Measurements from ENCODE around the gene EEFSEC.

Gene EEFSEC

GRCh38 chr3:128227507-128227906 lies 74.2 kb downstream of the EEFSEC start:
- Histone ChIP-seq H3K4me1 (ENCODE audit: insufficient read depth, low read length) (peaks cover 19% of the 10 kb centered on the region), H3K36me3 (ENCODE audit: insufficient read depth, low read length) (no peaks in the 10 kb centered on the region), H3K9me3 (ENCODE audit: control insufficient read depth, insufficient read depth, low read length) (peaks cover 12% of the 10 kb centered on the region), H3K9ac (ENCODE audit: low read depth, low read length) (no peak overlapping the region)

GRCh38 chr3:128228366-128228910 lies 75.2 kb downstream of the EEFSEC start:
- H3K4me1 ChIP-seq (ENCODE audit: insufficient read depth, low read length) = peaks cover 23% of the 10 kb centered on the region
- peaks cover 3% of the 10 kb centered on the region for H3K9me3 ChIP-seq (ENCODE audit: control insufficient read depth, insufficient read depth, low read length)
- H3K36me3 ChIP-seq (ENCODE audit: insufficient read depth, low read length) = no peaks in the 10 kb centered on the region
- H3K9ac ChIP-seq (ENCODE audit: low read depth, low read length) = no peak overlapping the region

GRCh38 chr3:128229106-128229857 lies 76.0 kb downstream of the EEFSEC start:
- H3K36me3 ChIP-seq (ENCODE audit: insufficient read depth, low read length) = no peaks in the 10 kb centered on the region
- no peaks in the 10 kb centered on the region for H3K9me3 ChIP-seq (ENCODE audit: control insufficient read depth, insufficient read depth, low read length)
- H3K9ac ChIP-seq (ENCODE audit: low read depth, low read length) = no peak overlapping the region
- H3K4me1 ChIP-seq (ENCODE audit: insufficient read depth, low read length) = peaks cover 23% of the 10 kb centered on the region

- Histone ChIP-seq H3K9ac (ENCODE audit: low read depth, low read length) (no peak overlapping the region), H3K36me3 (ENCODE audit: insufficient read depth, low read length) (no peaks in the 10 kb centered on the region), H3K9me3 (ENCODE audit: control insufficient read depth, insufficient read depth, low read length) (no peaks in the 10 kb centered on the region), H3K4me1 (ENCODE audit: insufficient read depth, low read length) (peaks cover 23% of the 10 kb centered on the region)
Observed at GRCh38 chr3:128231606-128232005, 78.3 kb downstream of the EEFSEC start.

GRCh38 chr3:128232376-128233178 lies 79.3 kb downstream of the EEFSEC start:
- peaks cover 16% of the 10 kb centered on the region for H3K4me1 ChIP-seq (ENCODE audit: insufficient read depth, low read length)
- H3K36me3 ChIP-seq (ENCODE audit: insufficient read depth, low read length) = no peaks in the 10 kb centered on the region
- H3K9me3 ChIP-seq (ENCODE audit: control insufficient read depth, insufficient read depth, low read length) = no peaks in the 10 kb centered on the region
- H3K9ac ChIP-seq (ENCODE audit: low read depth, low read length) = no peak overlapping the region

- Histone ChIP-seq H3K9ac (ENCODE audit: low read depth, low read length) (no peak overlapping the region), H3K9me3 (ENCODE audit: control insufficient read depth, insufficient read depth, low read length) (no peaks in the 10 kb centered on the region), H3K36me3 (ENCODE audit: insufficient read depth, low read length) (no peaks in the 10 kb centered on the region), H3K4me1 (ENCODE audit: insufficient read depth, low read length) (peaks cover 16% of the 10 kb centered on the region)
Observed at GRCh38 chr3:128235207-128235926, 82.1 kb downstream of the EEFSEC start.

GRCh38 chr3:128236657-128237056 lies 83.4 kb downstream of the EEFSEC start:
- Histone ChIP-seq H3K9ac (ENCODE audit: low read depth, low read length) (no peak overlapping the region), H3K36me3 (ENCODE audit: insufficient read depth, low read length) (no peaks in the 10 kb centered on the region), H3K9me3 (ENCODE audit: control insufficient read depth, insufficient read depth, low read length) (no peaks in the 10 kb centered on the region), H3K4me1 (ENCODE audit: insufficient read depth, low read length) (peaks cover 8% of the 10 kb centered on the region)

GRCh38 chr3:128237348-128238183 lies 84.3 kb downstream of the EEFSEC start:
- no peaks in the 10 kb centered on the region for H3K9me3 ChIP-seq (ENCODE audit: control insufficient read depth, insufficient read depth, low read length)
- H3K9ac ChIP-seq (ENCODE audit: low read depth, low read length) = no peak overlapping the region
- H3K36me3 ChIP-seq (ENCODE audit: insufficient read depth, low read length) = no peaks in the 10 kb centered on the region
- peaks cover 3% of the 10 kb centered on the region; the same call in 1 of the 2 replicates for H3K4me1 ChIP-seq (ENCODE audit: insufficient read depth, low read length)

- H3K4me1 ChIP-seq (ENCODE audit: insufficient read depth, low read length) = no peaks in the 10 kb centered on the region
- H3K9me3 ChIP-seq (ENCODE audit: control insufficient read depth, insufficient read depth, low read length) = no peaks in the 10 kb centered on the region
- no peaks in the 10 kb centered on the region for H3K36me3 ChIP-seq (ENCODE audit: insufficient read depth, low read length)
- no peak overlapping the region for H3K9ac ChIP-seq (ENCODE audit: low read depth, low read length)
Observed at GRCh38 chr3:128238184-128238489, 84.9 kb downstream of the EEFSEC start.

GRCh38 chr3:128239304-128239703 lies 86.0 kb downstream of the EEFSEC start:
- Histone ChIP-seq H3K9ac (ENCODE audit: low read depth, low read length) (no peak overlapping the region), H3K4me1 (ENCODE audit: insufficient read depth, low read length) (no peaks in the 10 kb centered on the region), H3K36me3 (ENCODE audit: insufficient read depth, low read length) (no peaks in the 10 kb centered on the region), H3K9me3 (ENCODE audit: control insufficient read depth, insufficient read depth, low read length) (no peaks in the 10 kb centered on the region)

GRCh38 chr3:128240232-128240631 lies 87.0 kb downstream of the EEFSEC start:
- no peak overlapping the region for H3K9ac ChIP-seq (ENCODE audit: low read depth, low read length)
- no peaks in the 10 kb centered on the region for H3K4me1 ChIP-seq (ENCODE audit: insufficient read depth, low read length)
- no peaks in the 10 kb centered on the region for H3K9me3 ChIP-seq (ENCODE audit: control insufficient read depth, insufficient read depth, low read length)
- no peaks in the 10 kb centered on the region for H3K36me3 ChIP-seq (ENCODE audit: insufficient read depth, low read length)

- Histone ChIP-seq H3K9ac (ENCODE audit: low read depth, low read length) (no peak overlapping the region), H3K36me3 (ENCODE audit: insufficient read depth, low read length) (no peaks in the 10 kb centered on the region), H3K9me3 (ENCODE audit: control insufficient read depth, insufficient read depth, low read length) (no peaks in the 10 kb centered on the region), H3K4me1 (ENCODE audit: insufficient read depth, low read length) (no peaks in the 10 kb centered on the region)
Observed at GRCh38 chr3:128241741-128242140, 88.5 kb downstream of the EEFSEC start.

GRCh38 chr3:128242818-128243601 lies 89.7 kb downstream of the EEFSEC start:
- Histone ChIP-seq H3K4me1 (ENCODE audit: insufficient read depth, low read length) (no peaks in the 10 kb centered on the region), H3K9ac (ENCODE audit: low read depth, low read length) (no peak overlapping the region), H3K36me3 (ENCODE audit: insufficient read depth, low read length) (no peaks in the 10 kb centered on the region), H3K9me3 (ENCODE audit: control insufficient read depth, insufficient read depth, low read length) (no peaks in the 10 kb centered on the region)

Measured in ES-I3 (cell line).